ENCODE measurements around the gene PTPN23.
"Not testable (repeated sequence)": the region's sequence is repeated elsewhere in the genome, so short reads cannot be mapped to it uniquely, and the experiment has no call there.

Gene PTPN23

GRCh38 chr3:47380601-47381316, at the start of gene PTPN23:
TSS of gene PTPN23 (plus strand) at chr3:47381021. CDS start at chr3:47381097, 76 bp downstream.
- DNase-seq: peak; percentile 96

GRCh38 chr3:47333907-47334306, 46.9 kb upstream of the PTPN23 start:
- DNase-seq: no peak

GRCh38 chr3:47337656-47338055, 43.2 kb upstream of the PTPN23 start:
- DNase-seq: no peak

- DNase-seq: no peak
Observed at GRCh38 chr3:47339951-47340350, 40.9 kb upstream of the PTPN23 start.

GRCh38 chr3:47340866-47341265, 40.0 kb upstream of the PTPN23 start:
- no peak for DNase-seq

- DNase-seq: no peak
Observed at GRCh38 chr3:47342151-47342550, 38.7 kb upstream of the PTPN23 start.

- DNase-seq: no peak
Observed at GRCh38 chr3:47342812-47343211, 38.0 kb upstream of the PTPN23 start.

- no peak for DNase-seq
Observed at GRCh38 chr3:47343471-47343971, 37.3 kb upstream of the PTPN23 start.

GRCh38 chr3:47344971-47345370, 35.9 kb upstream of the PTPN23 start:
- DNase-seq: no peak

GRCh38 chr3:47347217-47347801, 33.5 kb upstream of the PTPN23 start:
- DNase-seq: no peak

- no peak for DNase-seq
Observed at GRCh38 chr3:47348411-47349154, 32.2 kb upstream of the PTPN23 start.

GRCh38 chr3:47355010-47355409, 25.8 kb upstream of the PTPN23 start:
- DNase-seq: no peak

- no peak for DNase-seq
Observed at GRCh38 chr3:47356201-47356600, 24.6 kb upstream of the PTPN23 start.

GRCh38 chr3:47359323-47359722, 21.5 kb upstream of the PTPN23 start:
- DNase-seq: no peak

GRCh38 chr3:47360110-47360517, 20.7 kb upstream of the PTPN23 start:
- DNase-seq: not testable (repeated sequence)

GRCh38 chr3:47362701-47363100, 18.1 kb upstream of the PTPN23 start:
- no peak for DNase-seq

GRCh38 chr3:47365213-47366153, 15.3 kb upstream of the PTPN23 start:
- no peak for DNase-seq

GRCh38 chr3:47366833-47367232, 14.0 kb upstream of the PTPN23 start:
- DNase-seq: no peak

- DNase-seq: no peak
Observed at GRCh38 chr3:47367631-47368030, 13.2 kb upstream of the PTPN23 start.

- not testable (repeated sequence) for DNase-seq
Observed at GRCh38 chr3:47370020-47370419, 10.8 kb upstream of the PTPN23 start.

GRCh38 chr3:47370887-47371697, 9.7 kb upstream of the PTPN23 start:
- no peak for DNase-seq

GRCh38 chr3:47374587-47374986, 6.2 kb upstream of the PTPN23 start:
- no peak for DNase-seq

Measured in NCI-H1092 (cell line).